T-helper 1 cell treated with Interleukin-12 subunit alpha and Interleukin-12 subunit beta and Interleukin-4 antibody, amounts not matched to agents 30 μg/mL and 1 μg/mL, for 36 hours (primary cell): ENCODE measurements around the gene COL5A2.

ENCODE experiments used
- H3K27ac Mint-ChIP-seq: one replicate; pipeline ENCODE4 v1.8.0; 2021; ENCODE audit warnings: mild to moderate bottlenecking, mixed read lengths
- H3K27me3 Mint-ChIP-seq: one replicate; pipeline ENCODE4 v1.8.0; 2021; ENCODE audit warnings: low read depth, mixed read lengths
- H3K36me3 Mint-ChIP-seq: one replicate; pipeline ENCODE4 v1.8.0; 2021; ENCODE audit warnings: low read depth, mixed read lengths
- H3K4me1 Mint-ChIP-seq: one replicate; pipeline ENCODE4 v1.8.0; 2021; ENCODE audit warnings: low read depth, mixed read lengths
- H3K4me3 Mint-ChIP-seq: one replicate; pipeline ENCODE4 v1.8.0; 2021; ENCODE audit warnings: mild to moderate bottlenecking, moderate library complexity, mixed read lengths
- H3K9me3 Mint-ChIP-seq: one replicate; pipeline ENCODE4 v1.8.0; 2021; ENCODE audit warnings: mixed read lengths

COL5A2 gene

GRCh38 chr2:189146553-189146952, 33.0 kb downstream of the COL5A2 start:
- Mint-ChIP-seq H3K27ac (no peak overlapping the region), H3K36me3 (no peaks in the 10 kb centered on the region), H3K4me3 (no peak overlapping the region), H3K27me3 (no peaks in the 10 kb centered on the region), H3K9me3 (no peaks in the 10 kb centered on the region), H3K4me1 (no peaks in the 10 kb centered on the region)

- Mint-ChIP-seq H3K9me3 (no peaks in the 10 kb centered on the region), H3K4me1 (no peaks in the 10 kb centered on the region), H3K27ac (no peak overlapping the region), H3K27me3 (no peaks in the 10 kb centered on the region), H3K36me3 (no peaks in the 10 kb centered on the region), H3K4me3 (no peak overlapping the region)
Observed at GRCh38 chr2:189144700-189145211, 34.8 kb downstream of the COL5A2 start.

- H3K27ac Mint-ChIP-seq: no peak overlapping the region
- H3K36me3 Mint-ChIP-seq: no peaks in the 10 kb centered on the region
- no peaks in the 10 kb centered on the region for H3K27me3 Mint-ChIP-seq
- H3K4me1 Mint-ChIP-seq: no peaks in the 10 kb centered on the region
- no peak overlapping the region for H3K4me3 Mint-ChIP-seq
- H3K9me3 Mint-ChIP-seq: no peaks in the 10 kb centered on the region
Observed at GRCh38 chr2:189143925-189144324, 35.6 kb downstream of the COL5A2 start.

GRCh38 chr2:189142893-189143759, 36.4 kb downstream of the COL5A2 start:
- no peak overlapping the region for H3K4me3 Mint-ChIP-seq
- H3K27me3 Mint-ChIP-seq: no peaks in the 10 kb centered on the region
- no peaks in the 10 kb centered on the region for H3K4me1 Mint-ChIP-seq
- no peaks in the 10 kb centered on the region for H3K9me3 Mint-ChIP-seq
- H3K27ac Mint-ChIP-seq: no peak overlapping the region
- H3K36me3 Mint-ChIP-seq: no peaks in the 10 kb centered on the region

GRCh38 chr2:189138800-189139199, 40.8 kb downstream of the COL5A2 start:
- Mint-ChIP-seq H3K4me3 (no peak overlapping the region), H3K36me3 (no peaks in the 10 kb centered on the region), H3K9me3 (no peaks in the 10 kb centered on the region), H3K4me1 (no peaks in the 10 kb centered on the region), H3K27ac (no peak overlapping the region), H3K27me3 (no peaks in the 10 kb centered on the region)

- Mint-ChIP-seq H3K4me1 (no peaks in the 10 kb centered on the region), H3K27ac (no peak overlapping the region), H3K27me3 (no peaks in the 10 kb centered on the region), H3K4me3 (no peak overlapping the region), H3K9me3 (no peaks in the 10 kb centered on the region), H3K36me3 (no peaks in the 10 kb centered on the region)
Observed at GRCh38 chr2:189137519-189137918, 42.0 kb downstream of the COL5A2 start.

- Mint-ChIP-seq H3K27ac (no peak overlapping the region), H3K4me1 (no peaks in the 10 kb centered on the region), H3K4me3 (no peak overlapping the region)
Observed at GRCh38 chr2:189134485-189134884, 45.1 kb downstream of the COL5A2 start.

GRCh38 chr2:189131991-189132390, 47.6 kb downstream of the COL5A2 start:
- no peaks in the 10 kb centered on the region for H3K4me1 Mint-ChIP-seq
- no peak overlapping the region for H3K27ac Mint-ChIP-seq
- H3K36me3 Mint-ChIP-seq: no peaks in the 10 kb centered on the region
- H3K4me3 Mint-ChIP-seq: no peak overlapping the region
- H3K27me3 Mint-ChIP-seq: no peaks in the 10 kb centered on the region
- H3K9me3 Mint-ChIP-seq: no peaks in the 10 kb centered on the region

More at GRCh38 chr2:189134485-189134884, 45.1 kb downstream of the COL5A2 start:
- Mint-ChIP-seq H3K27me3 (no peaks in the 10 kb centered on the region), H3K36me3 (no peaks in the 10 kb centered on the region), H3K9me3 (no peaks in the 10 kb centered on the region)

GRCh38 chr2:189129971-189130370, 49.6 kb downstream of the COL5A2 start:
- Mint-ChIP-seq H3K36me3 (no peaks in the 10 kb centered on the region), H3K9me3 (no peaks in the 10 kb centered on the region), H3K27me3 (no peaks in the 10 kb centered on the region), H3K4me1 (no peaks in the 10 kb centered on the region), H3K4me3 (no peak overlapping the region), H3K27ac (no peak overlapping the region)

GRCh38 chr2:189128970-189129369, 50.6 kb downstream of the COL5A2 start:
- H3K4me1 Mint-ChIP-seq: no peaks in the 10 kb centered on the region
- no peak overlapping the region for H3K4me3 Mint-ChIP-seq
- no peaks in the 10 kb centered on the region for H3K36me3 Mint-ChIP-seq
- H3K9me3 Mint-ChIP-seq: no peaks in the 10 kb centered on the region
- no peaks in the 10 kb centered on the region for H3K27me3 Mint-ChIP-seq
- H3K27ac Mint-ChIP-seq: no peak overlapping the region

GRCh38 chr2:189127756-189128155, 51.8 kb downstream of the COL5A2 start:
- Mint-ChIP-seq H3K9me3 (no peaks in the 10 kb centered on the region), H3K27me3 (no peaks in the 10 kb centered on the region), H3K27ac (no peak overlapping the region), H3K4me3 (no peak overlapping the region), H3K4me1 (no peaks in the 10 kb centered on the region), H3K36me3 (no peaks in the 10 kb centered on the region)

- H3K36me3 Mint-ChIP-seq: no peaks in the 10 kb centered on the region
- no peaks in the 10 kb centered on the region for H3K4me1 Mint-ChIP-seq
- no peaks in the 10 kb centered on the region for H3K9me3 Mint-ChIP-seq
- no peaks in the 10 kb centered on the region for H3K27me3 Mint-ChIP-seq
- no peak overlapping the region for H3K27ac Mint-ChIP-seq
- H3K4me3 Mint-ChIP-seq: no peak overlapping the region
Observed at GRCh38 chr2:189125195-189125594, 54.4 kb downstream of the COL5A2 start.

- Mint-ChIP-seq H3K4me1 (no peaks in the 10 kb centered on the region), H3K27me3 (no peaks in the 10 kb centered on the region), H3K36me3 (no peaks in the 10 kb centered on the region), H3K4me3 (no peak overlapping the region), H3K27ac (no peak overlapping the region), H3K9me3 (no peaks in the 10 kb centered on the region)
Observed at GRCh38 chr2:189124175-189124574, 55.4 kb downstream of the COL5A2 start.

- Mint-ChIP-seq H3K9me3 (no peaks in the 10 kb centered on the region), H3K36me3 (no peaks in the 10 kb centered on the region), H3K27ac (no peak overlapping the region), H3K4me1 (no peaks in the 10 kb centered on the region), H3K4me3 (no peak overlapping the region), H3K27me3 (no peaks in the 10 kb centered on the region)
Observed at GRCh38 chr2:189118386-189118785, 61.2 kb downstream of the COL5A2 start.

- no peaks in the 10 kb centered on the region for H3K36me3 Mint-ChIP-seq
- no peak overlapping the region for H3K27ac Mint-ChIP-seq
- no peaks in the 10 kb centered on the region for H3K27me3 Mint-ChIP-seq
- H3K4me1 Mint-ChIP-seq: no peaks in the 10 kb centered on the region
- H3K9me3 Mint-ChIP-seq: no peaks in the 10 kb centered on the region
- no peak overlapping the region for H3K4me3 Mint-ChIP-seq
Observed at GRCh38 chr2:189116979-189117378, 62.6 kb downstream of the COL5A2 start.
